ENCODE results near the gene MINDY3.
A peak's percentile ranks its signal among the peaks of the same experiment; 100 is the strongest.
"Not testable (repeated sequence)": the region's sequence is repeated elsewhere in the genome, so short reads cannot be mapped to it uniquely, and the experiment has no call there.

The MINDY3 gene

GRCh38 chr10:15859906-15860691 lies at the start of gene MINDY3:
Gene MINDY3, minus strand, starts transcription at chr10:15860507. Its CDS starts 208 bp downstream, at chr10:15860299.
- DNase-seq, result peak; percentile 30

GRCh38 chr10:15901889-15902288 lies 41.6 kb upstream of the MINDY3 start:
- DNase-seq, result no peak

- DNase-seq, result no peak
Observed at GRCh38 chr10:15898046-15898445, 37.7 kb upstream of the MINDY3 start.

DNA sequence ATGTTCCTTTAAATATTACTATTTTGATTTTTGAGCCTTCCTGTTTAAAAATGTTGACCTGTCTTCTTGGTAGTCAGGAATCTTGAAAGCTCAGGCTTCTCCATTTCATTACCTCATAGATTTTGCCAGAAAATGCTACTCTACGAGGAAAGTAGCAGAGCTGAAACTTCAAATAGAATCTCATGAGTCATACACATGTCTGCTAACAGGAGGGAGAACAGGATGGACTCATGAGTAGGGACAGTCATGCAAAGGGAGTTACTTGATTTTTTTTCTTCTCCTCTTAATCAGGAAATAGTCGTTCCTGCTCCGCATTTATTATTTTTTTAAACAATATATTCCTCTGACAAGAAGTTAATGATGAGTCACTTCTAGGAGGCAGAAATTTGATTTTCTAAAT lies 37.0 kb upstream of the MINDY3 start:
- DNase-seq, result no peak

- DNase-seq, result no peak
Observed at GRCh38 chr10:15896654-15897053, 36.3 kb upstream of the MINDY3 start.

DNA sequence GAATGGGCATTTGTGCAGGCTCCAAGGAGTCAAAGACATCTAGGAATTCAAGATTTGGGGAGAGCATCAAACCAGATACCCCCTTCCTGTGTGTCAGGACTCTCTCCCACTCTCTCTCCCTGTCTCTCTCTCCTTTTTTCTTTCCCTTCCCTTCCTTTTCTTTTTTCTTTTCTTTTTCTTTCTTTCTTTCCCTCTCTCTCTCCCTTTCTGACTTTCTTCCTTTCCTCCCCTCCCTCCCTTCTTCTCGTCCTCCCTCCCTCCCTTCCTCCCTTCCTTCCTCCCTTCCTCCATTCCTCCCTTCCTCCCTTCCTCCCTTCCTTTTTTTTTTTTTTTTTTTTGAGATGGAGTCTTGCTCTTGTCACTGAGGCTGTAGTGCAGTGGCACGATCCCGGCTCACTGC lies 24.1 kb upstream of the MINDY3 start:
- DNase-seq, result no peak

GRCh38 chr10:15881542-15881941 lies 21.2 kb upstream of the MINDY3 start:
- no peak for DNase-seq

- no peak for DNase-seq
Observed at GRCh38 chr10:15879663-15880062, 19.4 kb upstream of the MINDY3 start.

- DNase-seq, result no peak
Observed at GRCh38 chr10:15879058-15879457, 18.8 kb upstream of the MINDY3 start.

GRCh38 chr10:15877836-15878576 lies 17.7 kb upstream of the MINDY3 start:
- DNase-seq, result no peak

DNA sequence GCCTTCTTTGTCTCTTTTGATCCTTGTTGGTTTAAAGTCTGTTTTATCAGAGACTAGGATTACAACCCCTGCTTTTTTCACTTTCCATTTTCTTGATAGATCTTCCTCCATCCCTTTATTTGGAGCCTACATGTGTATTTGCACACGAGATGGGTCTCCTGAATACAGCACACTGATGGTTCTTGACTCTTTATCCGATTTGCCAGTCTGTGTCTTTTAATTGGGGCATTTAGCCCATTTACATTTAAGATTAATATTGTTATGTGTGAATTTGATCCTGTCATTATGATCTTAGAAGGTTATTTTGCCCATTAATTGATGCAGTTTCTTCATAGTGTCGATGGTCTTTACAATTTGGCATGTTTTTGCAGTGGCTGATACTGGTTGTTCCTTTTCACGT lies 16.0 kb upstream of the MINDY3 start:
- not testable (repeated sequence) for DNase-seq

DNA sequence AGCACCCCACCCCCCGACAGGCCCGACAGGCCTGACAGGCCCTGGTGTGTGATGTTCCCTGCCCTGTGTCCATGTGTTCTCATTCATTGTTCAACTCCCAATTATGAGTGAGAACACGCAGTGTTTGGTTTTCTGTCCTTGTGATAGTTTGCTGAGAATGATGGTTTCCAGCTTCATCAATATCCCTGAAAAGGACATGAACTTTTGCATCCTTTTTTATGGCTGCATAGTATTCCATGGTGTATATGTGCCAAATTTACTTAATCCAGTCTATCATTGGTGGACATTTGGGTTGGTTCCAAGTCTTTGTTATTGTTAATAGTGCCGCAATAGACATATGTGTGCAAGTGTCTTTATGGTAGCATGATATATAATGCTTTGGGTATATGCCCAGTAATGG lies 12.3 kb upstream of the MINDY3 start:
- not testable (repeated sequence) for DNase-seq

DNA sequence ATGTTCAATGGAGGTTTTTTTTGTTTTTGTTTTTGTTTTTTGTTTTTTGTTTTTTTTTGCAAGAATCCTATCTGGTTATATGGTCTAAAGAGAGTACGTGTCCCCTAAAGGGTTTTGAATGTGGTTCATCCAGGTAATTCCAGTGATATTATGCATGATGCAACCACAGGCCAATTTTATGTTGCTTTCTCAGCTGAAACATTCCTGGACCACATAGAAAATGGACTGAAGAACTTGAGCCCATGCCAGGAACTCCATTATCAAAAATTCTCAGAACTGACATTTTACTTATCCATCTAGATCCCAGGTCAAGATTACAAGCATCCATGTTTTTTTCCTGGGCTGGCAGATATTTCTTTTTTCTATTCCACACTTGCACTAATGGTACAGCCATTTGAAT lies 11.5 kb upstream of the MINDY3 start:
- DNase-seq, result no peak

GRCh38 chr10:15869935-15870334 lies 9.6 kb upstream of the MINDY3 start:
- no peak for DNase-seq

GRCh38 chr10:15868006-15868405 lies 7.7 kb upstream of the MINDY3 start:
- no peak for DNase-seq

DNA sequence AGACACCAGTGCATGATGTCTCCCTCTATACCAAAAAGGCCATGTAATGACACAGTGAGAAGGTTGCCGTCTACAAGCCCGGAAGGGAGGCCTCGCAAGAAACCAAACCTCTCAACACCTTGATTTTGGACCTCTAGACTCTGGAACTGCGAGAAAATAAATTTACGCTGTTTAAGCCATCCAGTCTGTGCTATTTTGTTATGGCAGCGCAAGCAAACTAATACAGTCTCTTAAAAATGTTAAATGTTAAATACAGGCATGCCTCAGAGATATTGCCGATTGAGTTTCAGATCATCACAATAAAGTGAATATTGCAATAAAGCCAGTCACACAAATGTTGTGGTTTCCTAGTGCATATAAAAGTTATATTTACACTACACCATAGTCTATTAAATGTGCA lies 5.0 kb upstream of the MINDY3 start:
- no peak for DNase-seq

- no peak for DNase-seq
Observed at GRCh38 chr10:15864419-15864818, 4.1 kb upstream of the MINDY3 start.

DNA sequence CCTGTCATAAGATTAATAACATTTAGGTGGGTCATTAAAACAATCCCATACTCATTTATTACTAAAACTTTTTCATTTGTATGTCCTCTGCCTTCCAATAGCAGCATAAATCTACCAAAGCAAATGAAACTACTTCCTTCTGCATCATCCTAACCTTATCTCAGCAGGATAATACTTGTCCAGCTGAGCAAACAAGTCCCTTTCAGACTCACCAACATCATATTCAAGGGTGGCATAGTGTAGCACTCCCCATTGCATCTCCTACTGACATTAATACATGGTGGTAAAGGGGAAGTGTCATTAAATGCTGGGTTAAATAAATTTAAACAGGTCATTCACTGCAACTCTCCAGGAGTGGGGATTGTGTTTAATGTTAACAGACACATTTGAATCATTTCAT lies 3.4 kb upstream of the MINDY3 start:
- no peak for DNase-seq

DNA sequence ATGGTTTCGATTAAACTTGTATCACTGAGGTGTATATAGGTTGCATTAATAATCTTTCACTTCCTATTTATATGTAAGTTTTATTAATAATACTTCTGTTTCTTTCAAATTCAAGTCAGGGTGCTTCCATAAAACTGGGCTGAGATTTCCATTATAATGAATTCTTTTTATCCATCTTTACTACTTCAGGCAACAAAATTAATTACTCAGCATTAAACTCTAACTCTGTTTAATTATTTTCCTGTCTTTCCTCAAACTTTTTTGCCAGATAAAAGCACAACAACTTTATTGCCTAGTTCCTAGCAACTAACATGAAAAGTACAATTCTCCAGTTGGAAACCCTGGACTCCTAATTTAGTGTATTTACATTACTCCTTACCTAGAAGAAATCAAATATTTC lies 3.0 kb upstream of the MINDY3 start:
- no peak for DNase-seq

- DNase-seq, result no peak
Observed at GRCh38 chr10:15860692-15861201, 440 bp upstream of the MINDY3 start.

DNA sequence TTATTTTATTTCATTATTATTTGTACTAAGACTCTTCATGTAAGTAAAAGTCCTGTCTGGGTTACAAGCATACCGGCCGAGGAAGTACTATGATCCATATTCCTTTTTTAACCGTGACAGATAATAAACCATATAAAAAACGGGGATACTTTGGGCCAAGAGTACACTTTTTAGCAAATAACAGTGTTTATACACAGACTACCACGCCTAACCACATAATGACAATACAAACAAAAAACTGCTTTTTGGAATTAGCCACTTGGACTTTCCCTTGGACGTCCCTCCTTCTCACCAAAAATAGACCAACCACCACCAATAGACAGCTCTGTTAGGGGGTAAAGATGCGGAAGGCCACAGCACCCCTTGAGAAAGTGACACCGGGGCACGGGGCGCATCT lies 800 bp downstream of the MINDY3 start:
- no peak for DNase-seq

DNA sequence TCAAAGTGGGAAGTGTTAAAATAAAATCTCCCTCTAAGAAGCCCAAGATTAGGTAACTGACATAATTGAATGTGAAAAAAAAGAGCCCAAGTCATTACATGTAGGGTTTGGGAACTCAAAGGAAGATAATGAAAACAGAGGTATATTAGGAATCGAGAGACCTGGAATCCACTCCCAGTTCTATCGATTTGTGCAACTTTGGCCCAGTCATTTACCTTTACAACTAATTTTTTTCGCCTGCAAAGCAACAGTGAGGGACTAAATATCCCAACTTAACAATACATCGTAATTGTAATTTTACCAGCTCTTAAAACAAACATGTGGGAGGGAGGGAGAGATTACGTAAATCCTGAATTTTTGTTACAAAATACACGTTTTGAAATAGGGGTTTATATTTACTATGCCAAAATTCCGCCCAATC lies 1.4 kb downstream of the MINDY3 start:
- DNase-seq, result no peak

GRCh38 chr10:15857107-15857575 lies 3.2 kb downstream of the MINDY3 start:
- DNase-seq, result no peak

Measured in 8988T (cell line).